ENCODE results near the gene MYOM1. TPM values are rescaled to one million over a fixed set of nuclear protein-coding genes. Genes with fewer than 3 reads are reported as not detected.

MYOM1 gene
- polyA plus RNA-seq, 3 donors: 4.8 to 17.2 (median 5.1) TPM

DNA sequence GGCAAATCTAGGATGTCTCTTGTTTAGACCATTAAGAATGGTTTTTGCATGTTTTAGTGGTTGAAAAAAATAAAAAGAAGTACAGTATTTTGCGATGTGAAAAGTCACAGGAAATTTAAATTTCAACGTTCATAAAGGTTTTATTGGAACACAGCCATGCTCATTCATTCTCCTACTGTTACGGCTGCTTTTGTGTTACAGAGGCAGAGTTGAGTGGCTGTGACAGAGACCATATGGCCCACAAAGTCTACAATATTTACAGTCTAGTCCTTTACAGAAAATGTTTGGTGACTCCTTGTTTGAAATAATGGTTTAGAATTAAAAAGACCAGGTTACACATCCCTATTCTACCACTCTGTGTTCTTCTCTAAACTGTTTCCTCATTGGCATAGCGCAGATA, 48.1 kb downstream of the MYOM1 start:
- H3K27ac ChIP-seq (ENCODE audit: low read depth, low read length): no peak overlapping the region
- 46 to 61% (median 57%) methylated on average over 4 of the region's 4 CpGs for WGBS, 3 donors

DNA sequence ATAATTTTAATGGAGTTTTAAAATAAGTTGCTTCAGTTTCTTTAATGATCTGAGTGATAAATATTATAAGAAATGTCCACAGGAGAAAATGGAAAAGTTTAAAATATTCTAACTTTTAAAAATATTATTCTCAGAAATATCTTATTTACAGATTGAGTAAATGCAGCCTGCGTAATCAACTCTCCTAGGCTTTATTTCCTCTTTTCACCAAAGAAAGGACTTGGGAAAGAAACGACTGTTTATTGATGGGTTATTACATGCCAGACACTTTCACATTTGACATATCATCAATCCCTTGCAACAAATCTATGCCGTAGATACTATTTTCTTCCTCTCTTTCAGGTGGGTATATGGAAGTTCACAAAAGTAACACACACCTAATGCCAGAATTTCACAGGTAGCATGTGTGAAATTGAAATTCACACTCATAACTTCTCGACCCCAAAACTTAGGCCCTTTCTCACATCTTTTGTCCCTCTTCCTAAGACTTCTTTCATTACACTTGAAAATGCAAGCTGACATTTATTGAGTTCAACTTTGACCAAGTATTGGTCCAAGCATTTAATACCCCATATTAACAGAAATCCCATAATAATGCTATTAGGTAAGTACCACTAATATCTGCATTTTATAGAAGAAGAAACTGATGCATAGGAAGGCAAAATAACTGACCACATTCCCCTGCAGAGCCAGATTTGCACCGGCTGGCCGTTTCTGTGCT, 49.2 kb downstream of the MYOM1 start:
- 64 to 85% (median 74%) methylated on average over 6 of the region's 6 CpGs for WGBS, 3 donors
- no peak overlapping the region for H3K27ac ChIP-seq (ENCODE audit: low read depth, low read length)

DNA sequence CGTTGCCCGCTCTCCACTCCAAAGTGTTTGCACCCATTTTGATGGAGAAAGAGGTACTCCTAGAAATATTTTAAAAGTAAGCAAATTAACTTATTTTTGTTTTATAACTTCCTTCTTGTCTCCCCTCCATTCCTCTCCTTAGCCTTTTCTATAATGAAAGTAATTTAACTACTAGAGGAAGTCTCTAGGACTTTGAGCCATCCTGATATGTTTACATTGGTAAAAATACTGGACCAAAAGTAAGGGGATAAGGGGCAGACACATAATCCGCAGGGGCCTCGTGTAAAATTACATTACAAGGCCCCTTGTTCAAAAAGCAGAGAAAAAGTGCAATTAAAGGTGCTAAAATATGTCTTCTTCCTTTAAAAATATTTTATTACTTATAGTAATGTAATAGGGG, 55.4 kb downstream of the MYOM1 start:
- WGBS, 3 donors: 80 to 89% (median 81%) methylated on average over 4 of the region's 4 CpGs
- no peak overlapping the region for H3K27ac ChIP-seq (ENCODE audit: low read depth, low read length)

DNA sequence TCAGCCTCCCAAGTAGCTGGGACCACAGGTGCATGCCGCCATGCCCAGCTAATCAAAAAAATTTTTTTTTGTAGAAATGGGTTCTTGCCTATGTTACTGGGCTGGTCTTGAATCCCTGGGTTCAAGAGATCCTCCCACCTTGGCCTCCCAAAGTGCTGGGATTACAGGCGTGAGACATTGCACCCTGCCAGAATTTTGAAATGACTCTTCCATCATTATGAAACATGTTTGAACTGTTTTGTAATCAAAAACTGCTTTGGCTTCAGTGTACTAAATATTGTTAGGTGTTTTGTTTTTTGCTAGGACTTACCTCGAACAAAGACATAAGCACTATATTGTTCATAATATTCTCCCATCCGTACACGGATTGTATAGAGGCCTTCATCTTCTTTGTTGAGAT, 55.8 kb downstream of the MYOM1 start:
- no peak overlapping the region for H3K27ac ChIP-seq (ENCODE audit: low read depth, low read length)
- WGBS, 3 donors: 63 to 86% (median 79%) methylated on average over 5 of the region's 5 CpGs

DNA sequence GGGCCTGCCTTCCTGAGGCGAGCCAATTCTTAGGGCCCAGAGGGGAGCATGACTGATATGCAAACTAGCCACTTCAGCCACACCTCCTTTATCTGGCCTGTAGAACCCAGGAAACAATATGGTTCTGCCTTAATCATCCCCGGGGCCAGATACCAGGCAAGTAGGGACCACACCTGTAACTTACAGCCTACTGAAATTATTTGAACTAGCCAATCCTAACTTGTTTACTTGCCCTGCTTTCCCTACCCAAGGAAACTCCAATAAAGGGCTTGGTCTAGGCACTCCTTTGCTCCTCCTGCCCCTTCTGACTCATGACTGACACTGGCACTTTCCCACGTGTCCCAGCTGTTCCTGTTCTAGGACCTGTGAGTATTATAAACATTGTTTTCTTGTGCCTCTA, 57.6 kb downstream of the MYOM1 start:
- 90 to 92% (median 92%) methylated on average over 3 of the region's 3 CpGs for WGBS, 3 donors
- no peak overlapping the region for H3K27ac ChIP-seq (ENCODE audit: low read depth, low read length)

DNA sequence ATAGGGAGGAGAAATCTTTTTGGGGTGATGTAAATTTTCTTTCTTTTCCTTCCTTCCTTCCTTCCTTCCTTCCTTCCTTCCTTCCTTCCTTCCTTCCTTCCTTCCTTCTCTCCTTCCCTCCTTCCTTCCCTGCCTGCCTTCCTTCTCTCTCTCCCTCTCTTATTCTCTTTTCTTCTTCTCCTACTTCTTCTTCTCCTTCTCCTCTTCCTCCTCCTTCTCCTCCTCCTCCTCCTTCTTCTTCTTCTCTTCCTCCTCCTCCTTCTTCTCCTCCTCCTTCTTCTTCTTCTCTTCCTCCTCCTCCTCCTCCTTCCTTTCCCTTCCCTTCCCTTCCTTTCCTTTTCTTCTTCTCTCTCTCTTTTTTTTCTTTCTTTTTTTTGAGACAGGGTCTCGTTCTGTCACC, 59.9 kb downstream of the MYOM1 start:
- no peak overlapping the region for H3K27ac ChIP-seq (ENCODE audit: low read depth, low read length)
- 95% methylated on average over 1 of the region's 1 CpG for WGBS, 3 donors

DNA sequence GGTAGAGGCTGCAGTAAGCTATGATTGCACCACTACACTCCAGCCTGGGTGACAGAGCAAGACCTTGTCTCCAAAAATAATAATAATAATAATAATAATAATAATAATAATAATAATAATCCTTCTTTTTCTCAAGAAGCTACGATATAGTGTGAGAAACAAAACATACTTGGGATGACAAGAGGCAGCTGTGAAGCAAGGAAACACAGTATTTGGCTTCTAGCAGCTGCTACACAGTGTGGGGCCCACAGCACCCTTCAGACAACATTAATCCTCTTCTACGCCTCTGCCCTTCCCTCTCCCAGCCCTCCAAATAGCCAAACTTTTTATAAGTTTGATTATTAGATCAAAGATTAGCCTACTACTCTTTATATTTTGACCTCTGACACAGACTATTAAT, 62.2 kb downstream of the MYOM1 start:
- H3K27ac ChIP-seq (ENCODE audit: low read depth, low read length): no peak overlapping the region
- WGBS, 3 donors: 91 to 98% (median 92%) methylated on average over 2 of the region's 2 CpGs

DNA sequence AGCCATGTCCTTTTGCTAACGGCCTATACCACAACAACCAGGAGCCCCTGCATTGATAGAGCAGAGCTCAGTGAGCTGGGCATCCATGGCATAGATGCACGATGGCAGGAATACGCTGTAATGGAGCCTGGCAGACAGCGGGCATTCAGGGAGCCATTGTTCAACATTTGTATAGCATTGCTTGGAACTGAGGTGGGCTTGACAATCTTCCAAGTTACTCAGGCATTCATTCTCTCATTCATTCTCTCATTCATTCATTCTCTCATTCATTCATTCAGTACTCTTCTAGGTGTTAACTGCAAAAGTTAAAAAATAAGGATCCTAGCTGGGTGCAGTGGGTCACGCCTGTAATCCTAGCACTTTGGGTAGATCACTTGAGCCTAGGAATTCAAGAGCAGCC, 62.7 kb downstream of the MYOM1 start:
- no peak overlapping the region for H3K27ac ChIP-seq (ENCODE audit: low read depth, low read length)
- WGBS, 3 donors: 96 to 97% (median 97%) methylated on average over 5 of the region's 5 CpGs

DNA sequence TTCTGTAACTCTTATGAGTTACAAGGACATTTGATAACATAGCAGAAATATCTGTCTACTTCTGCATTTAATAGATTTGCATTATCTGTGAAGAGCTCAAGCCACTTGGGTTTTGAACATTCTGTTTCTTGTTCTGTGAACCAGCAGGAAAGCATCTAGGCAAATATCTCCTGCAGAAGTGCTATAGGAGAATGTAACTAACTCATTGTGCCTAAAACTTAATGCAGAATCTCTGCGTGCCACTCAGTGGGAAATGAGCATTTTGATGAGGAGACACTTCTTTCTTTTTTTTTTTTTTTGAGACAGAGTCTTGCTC, 63.5 kb downstream of the MYOM1 start:
- H3K27ac ChIP-seq (ENCODE audit: low read depth, low read length): no peak overlapping the region
- WGBS, 3 donors: 84 to 93% (median 89%) methylated on average over 1 of the region's 1 CpG

DNA sequence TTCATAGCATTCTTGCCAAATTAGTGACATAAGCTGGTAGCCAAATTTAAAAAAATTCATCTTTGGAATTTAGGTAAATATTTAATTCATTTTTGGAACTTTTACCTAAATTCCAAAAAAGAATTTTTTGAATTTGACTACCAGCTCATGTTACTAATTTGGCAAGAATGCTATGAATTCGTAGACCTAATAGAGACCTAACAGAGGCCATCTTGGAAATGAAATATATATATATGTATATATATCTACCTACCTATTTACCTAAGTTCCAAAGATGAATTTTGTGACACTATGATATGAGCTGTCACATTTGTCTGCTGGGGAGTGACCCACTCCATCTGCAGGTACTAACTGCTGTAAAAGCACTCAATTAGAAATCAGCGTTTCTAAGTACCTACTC, 65.6 kb downstream of the MYOM1 start:
- no peak overlapping the region for H3K27ac ChIP-seq (ENCODE audit: low read depth, low read length)
- 90 to 96% (median 93%) methylated on average over 2 of the region's 2 CpGs for WGBS, 3 donors

DNA sequence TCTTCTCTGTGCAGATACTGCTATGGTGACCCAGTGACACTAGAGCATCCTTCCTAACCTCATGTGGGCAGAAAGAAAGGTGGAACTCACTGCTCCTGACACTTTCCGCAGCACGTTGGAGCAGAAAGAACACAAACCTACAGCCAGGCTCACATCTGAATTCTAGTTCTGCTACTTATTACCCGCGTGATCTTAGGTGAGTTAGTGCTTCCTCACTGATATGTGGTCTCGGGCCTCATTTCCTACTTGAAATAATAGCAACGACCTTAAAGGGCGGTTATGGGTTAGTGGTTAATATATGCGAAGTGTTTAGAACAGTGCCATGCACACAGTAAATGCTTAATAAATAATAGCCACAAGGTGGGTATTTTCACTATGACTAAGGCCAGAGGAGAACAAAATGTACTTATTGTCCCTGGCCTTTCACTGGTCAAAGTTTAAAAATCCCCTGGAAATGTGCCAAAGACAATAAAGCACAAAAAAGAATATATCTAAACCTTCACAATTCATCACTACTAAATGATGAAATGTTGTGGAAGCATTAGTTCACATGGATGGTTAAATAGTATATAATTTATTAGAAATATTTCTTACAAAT, 66.6 kb downstream of the MYOM1 start:
- no peak overlapping the region for H3K27ac ChIP-seq (ENCODE audit: low read depth, low read length)
- WGBS, 3 donors: 75 to 86% (median 83%) methylated on average over 8 of the region's 8 CpGs

DNA sequence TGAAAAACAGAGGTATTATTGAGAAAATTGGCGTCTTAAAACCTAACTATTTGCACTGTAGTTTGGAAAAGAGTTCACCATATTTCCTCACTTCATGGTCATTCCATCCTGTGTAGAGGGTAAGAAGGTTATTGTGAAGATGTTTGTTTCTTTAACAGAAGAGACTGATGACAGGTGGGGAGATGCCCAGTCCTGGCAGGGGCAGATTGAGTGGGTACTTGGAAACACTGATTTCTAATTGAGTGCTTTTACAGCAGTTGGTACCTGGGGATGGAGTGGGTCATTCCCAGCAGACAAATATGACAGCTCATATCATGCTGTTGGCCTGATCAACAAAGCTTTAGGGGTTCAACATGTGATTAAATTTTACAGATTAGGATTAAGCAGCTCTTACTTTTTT, 67.5 kb downstream of the MYOM1 start:
- 51 to 97% (median 92%) methylated on average over 1 of the region's 1 CpG for WGBS, 3 donors

DNA sequence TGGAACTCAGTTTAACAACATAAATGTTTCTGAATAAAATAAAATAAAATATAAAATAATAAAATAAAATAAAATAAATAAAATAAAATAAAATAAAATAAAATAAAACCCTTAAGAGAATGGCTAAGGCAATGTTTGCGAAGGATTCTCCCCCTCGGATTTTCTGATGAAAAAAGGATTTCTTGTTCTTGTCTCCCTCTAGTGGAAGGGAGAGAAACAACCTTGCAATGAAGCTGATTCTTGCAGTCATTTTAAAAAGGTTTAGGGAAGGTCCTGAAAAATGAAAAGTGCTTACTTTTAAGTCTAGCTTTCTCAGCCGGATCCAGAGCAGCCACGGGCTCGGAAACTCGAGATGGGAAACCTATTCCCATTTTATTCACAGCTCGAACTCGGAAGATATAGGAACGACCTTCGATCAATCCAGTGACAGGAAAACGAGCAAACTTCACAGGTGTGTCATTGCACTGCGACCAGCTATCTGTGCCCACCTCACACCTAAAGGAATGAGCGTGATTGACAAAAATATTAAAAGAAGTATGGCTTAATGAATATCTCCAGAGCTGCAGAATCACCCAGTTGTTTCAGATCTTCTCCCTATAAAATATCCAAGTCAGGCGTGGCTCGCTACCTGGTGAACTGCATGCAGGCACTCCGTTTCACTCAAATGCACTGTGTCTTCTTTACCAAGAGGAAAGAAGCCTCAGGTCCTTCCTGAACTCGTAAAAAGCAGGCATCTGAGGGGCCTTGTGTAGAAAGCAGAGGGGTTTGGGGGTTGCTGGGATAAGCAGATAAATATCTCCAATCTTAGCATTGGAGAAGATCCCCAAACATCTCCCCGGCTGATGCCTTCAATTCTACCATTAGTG, 68.1 kb downstream of the MYOM1 start:
- 54 to 62% (median 56%) methylated on average over 18 of the region's 18 CpGs for WGBS, 3 donors
- no peak overlapping the region for H3K27ac ChIP-seq (ENCODE audit: low read depth, low read length)

More for the DNA sequence above, 67.5 kb downstream of the MYOM1 start:
- no peak overlapping the region for H3K27ac ChIP-seq (ENCODE audit: low read depth, low read length)

DNA sequence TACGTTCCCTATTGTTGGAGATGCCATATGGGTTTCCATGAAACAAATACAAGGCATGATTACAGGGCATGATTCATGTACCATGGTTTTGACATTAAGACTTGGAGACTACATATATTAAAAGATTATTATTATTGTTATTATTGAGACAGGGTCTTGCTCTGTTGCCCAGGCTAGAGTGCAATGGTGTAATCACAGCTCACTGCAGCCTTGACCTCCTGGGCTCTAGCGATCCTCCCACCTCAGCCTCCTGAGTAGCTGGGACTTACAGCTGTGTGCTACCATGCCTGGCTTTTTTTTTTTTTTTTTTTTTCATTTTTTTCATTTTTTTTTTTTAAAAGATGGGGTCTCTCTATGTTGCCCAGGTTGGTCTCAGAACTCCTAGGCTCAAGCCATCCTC, 69.1 kb downstream of the MYOM1 start:
- WGBS, 3 donors: 91 to 97% (median 94%) methylated on average over 2 of the region's 2 CpGs
- H3K27ac ChIP-seq (ENCODE audit: low read depth, low read length): no peak overlapping the region

DNA sequence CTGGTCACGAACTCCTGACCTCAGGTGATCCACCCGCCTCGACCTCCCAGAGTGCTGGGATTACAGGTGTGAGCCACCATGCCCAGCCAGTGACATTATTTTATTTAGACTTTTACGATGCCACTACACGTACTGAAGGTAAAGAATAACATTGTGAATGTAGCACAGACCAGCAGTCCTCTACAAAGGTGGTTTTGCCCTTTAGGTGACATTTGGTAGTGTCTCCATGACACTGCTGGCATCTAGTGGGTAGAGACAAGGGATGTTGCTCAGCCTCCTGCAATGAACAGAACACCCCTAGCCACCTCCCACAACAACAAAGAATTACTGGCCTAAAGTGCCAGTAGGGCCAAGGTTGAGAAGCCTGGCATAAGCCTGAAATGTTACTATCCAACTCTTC, 69.5 kb downstream of the MYOM1 start:
- no peak overlapping the region for H3K27ac ChIP-seq (ENCODE audit: low read depth, low read length)
- WGBS, 3 donors: 94 to 97% (median 94%) methylated on average over 5 of the region's 5 CpGs

DNA sequence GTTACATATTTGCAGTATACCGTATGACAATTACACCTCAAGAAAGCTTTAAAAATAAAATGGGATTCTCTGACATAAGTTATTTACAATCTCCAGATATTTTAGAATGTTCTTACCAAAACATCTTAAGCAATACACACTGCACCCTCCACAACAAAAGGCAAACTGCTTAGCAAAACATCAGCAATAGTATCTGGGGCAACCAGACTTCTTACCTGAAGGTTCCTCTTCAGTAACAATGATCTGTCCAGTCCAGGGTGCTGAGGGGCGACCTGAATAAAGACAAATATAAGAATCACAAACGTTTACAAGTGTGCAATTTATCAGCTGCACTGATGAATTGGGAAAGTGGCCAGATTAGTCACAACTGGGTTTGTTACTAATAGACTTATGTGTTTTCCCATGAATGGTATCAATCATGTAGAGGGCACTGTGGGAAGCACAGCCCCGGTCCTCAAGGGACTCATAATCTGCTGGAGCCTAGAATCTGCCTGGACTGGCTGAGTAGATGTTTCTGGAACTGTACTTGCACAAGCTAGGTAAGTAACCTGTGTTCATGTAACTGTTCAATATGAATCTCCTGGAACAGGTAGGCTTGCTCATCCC, 70.7 kb downstream of the MYOM1 start:
- no peak overlapping the region for H3K27ac ChIP-seq (ENCODE audit: low read depth, low read length)
- WGBS, 3 donors: 50 to 66% (median 61%) methylated on average over 4 of the region's 4 CpGs

DNA sequence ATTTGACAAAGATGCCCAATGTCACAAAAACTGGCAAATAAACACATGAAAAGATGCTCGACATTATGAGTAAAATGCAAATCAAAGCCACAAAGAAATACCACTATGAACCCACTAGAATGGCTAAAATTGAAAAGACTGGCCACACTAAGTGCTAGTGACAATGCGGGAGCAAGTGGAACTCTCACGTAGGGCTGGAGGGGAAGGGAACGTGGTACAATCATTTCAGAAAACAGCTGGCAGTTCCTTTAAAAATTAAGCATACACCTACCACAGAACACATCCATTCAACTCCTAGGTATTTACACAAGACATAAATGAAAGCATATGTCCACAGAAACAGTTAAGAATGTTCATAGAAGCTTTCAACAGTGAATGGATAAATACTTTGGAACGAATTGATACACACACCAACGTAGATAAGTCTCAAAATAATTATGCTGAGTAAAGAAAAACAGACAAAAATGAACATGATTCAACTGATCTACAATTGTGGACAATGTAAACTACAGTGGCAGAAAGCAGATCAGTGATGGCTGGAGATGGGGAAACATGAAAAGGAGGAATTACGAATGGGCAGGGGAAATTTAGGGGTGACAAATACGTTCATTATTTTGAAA, 71.7 kb downstream of the MYOM1 start:
- WGBS, 3 donors: 78 to 88% (median 87%) methylated on average over 8 of the region's 8 CpGs
- no peak overlapping the region for H3K27ac ChIP-seq (ENCODE audit: low read depth, low read length)

DNA sequence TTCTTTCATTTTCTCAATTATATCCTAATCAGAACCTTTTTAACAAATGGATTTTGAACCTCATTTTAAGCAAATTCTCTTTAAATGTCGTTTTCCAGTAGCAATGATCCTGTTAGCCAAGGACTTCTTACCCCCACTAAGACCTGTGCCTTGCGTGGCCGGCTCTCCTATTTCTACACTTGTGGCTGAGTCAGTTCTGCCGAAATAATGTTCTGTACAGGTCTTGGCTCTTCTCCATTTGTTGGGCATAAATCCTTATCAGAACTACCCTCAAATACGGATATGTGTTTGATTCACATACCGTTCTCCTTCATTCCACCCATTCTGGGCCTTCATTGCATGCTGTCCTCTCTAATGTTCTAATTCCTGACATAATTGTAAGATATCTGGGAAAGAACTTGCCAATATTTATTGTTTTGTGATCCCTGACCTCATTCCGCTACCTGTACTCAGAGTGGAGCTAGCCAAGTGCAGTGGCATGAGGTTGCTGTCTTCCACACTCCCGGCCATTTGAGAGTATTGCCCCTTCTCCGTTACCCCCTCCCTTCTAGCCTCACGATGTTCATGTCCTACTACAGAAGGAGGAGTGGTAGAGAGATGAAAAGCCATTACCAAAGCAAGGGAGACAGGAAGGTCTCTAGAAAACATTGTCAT, 78.7 kb downstream of the MYOM1 start:
- H3K27ac ChIP-seq (ENCODE audit: low read depth, low read length): no peak overlapping the region

More for the DNA sequence above, 78.7 kb downstream of the MYOM1 start:
- 62 to 83% (median 81%) methylated on average over 10 of the region's 10 CpGs for WGBS, 3 donors
